ENCODE measurements around the gene APOBEC3C.
"Not testable (repeated sequence)": the region's sequence is repeated elsewhere in the genome, so short reads cannot be mapped to it uniquely, and the experiment has no call there.

Gene APOBEC3C

GRCh38 chr22:38987171-38987895 is 26.7 kb upstream of the APOBEC3C start:
- peaks cover 7 to 16% of the 10 kb centered on the region in 2 experiments for H3K4me1 ChIP-seq (ENCODE audit: control insufficient read depth in 1 of 2, insufficient read depth in 1 of 2, low read depth in 1 of 2, low read length in 1 of 2)
- no peak overlapping the region for H3K27ac ChIP-seq
- no peak for TF ChIP-seq CTCF (IDR thresholded peaks at IDR 0.05)
- H3K9me3 ChIP-seq, result no peaks in the 10 kb centered on the region
- H3K36me3 ChIP-seq, result peaks cover 23% of the 10 kb centered on the region
- no peaks in the 10 kb centered on the region for H3K27me3 ChIP-seq
- no peak overlapping the region for H3K4me3 ChIP-seq (ENCODE audit: low read depth in 1 of 2, low read length in 1 of 2)

GRCh38 chr22:38989466-38989865 is 24.6 kb upstream of the APOBEC3C start:
- TF ChIP-seq CTCF (IDR thresholded peaks at IDR 0.05), result no peak

GRCh38 chr22:38992871-38993371 is 21.1 kb upstream of the APOBEC3C start:
- not testable (repeated sequence) for H3K27me3 ChIP-seq; H3K27ac ChIP-seq; H3K9me3 ChIP-seq; H3K4me1 ChIP-seq (ENCODE audit: control insufficient read depth in 1 of 2, insufficient read depth in 1 of 2, low read depth in 1 of 2, low read length in 1 of 2); H3K4me3 ChIP-seq (ENCODE audit: low read depth in 1 of 2, low read length in 1 of 2)
- peaks cover 19% of the 10 kb centered on the region for H3K36me3 ChIP-seq

More at GRCh38 chr22:38989466-38989865, 24.6 kb upstream of the APOBEC3C start:
- no peaks in the 10 kb centered on the region for H3K27me3 ChIP-seq
- peaks cover 23% of the 10 kb centered on the region for H3K36me3 ChIP-seq
- H3K4me3 ChIP-seq (ENCODE audit: low read depth in 1 of 2, low read length in 1 of 2), result no peak overlapping the region
- H3K4me1 ChIP-seq (ENCODE audit: control insufficient read depth in 1 of 2, insufficient read depth in 1 of 2, low read depth in 1 of 2, low read length in 1 of 2), result peaks cover 0 to 8% of the 10 kb centered on the region in 2 experiments
- H3K27ac ChIP-seq, result no peak overlapping the region
- H3K9me3 ChIP-seq, result no peaks in the 10 kb centered on the region

- H3K4me1 ChIP-seq (ENCODE audit: control insufficient read depth in 1 of 2, insufficient read depth in 1 of 2, low read depth in 1 of 2, low read length in 1 of 2), result no peaks in the 10 kb centered on the region
- no peak for TF ChIP-seq CTCF (IDR thresholded peaks at IDR 0.05)
- no peak overlapping the region for H3K27ac ChIP-seq
- no peaks in the 10 kb centered on the region for H3K9me3 ChIP-seq
- H3K27me3 ChIP-seq, result peaks cover 11% of the 10 kb centered on the region
- no peak overlapping the region for H3K4me3 ChIP-seq (ENCODE audit: low read depth in 1 of 2, low read length in 1 of 2)
- H3K36me3 ChIP-seq, result peaks cover 4% of the 10 kb centered on the region
Measured at GRCh38 chr22:38996105-38996504, 18.0 kb upstream of the APOBEC3C start.

GRCh38 chr22:38997518-38997917 is 16.5 kb upstream of the APOBEC3C start:
- Histone ChIP-seq H3K27ac (no peak overlapping the region), H3K36me3 (no peaks in the 10 kb centered on the region), H3K4me1 (ENCODE audit: control insufficient read depth in 1 of 2, insufficient read depth in 1 of 2, low read depth in 1 of 2, low read length in 1 of 2) (no peaks in the 10 kb centered on the region), H3K27me3 (peaks cover 11% of the 10 kb centered on the region), H3K4me3 (ENCODE audit: low read depth in 1 of 2, low read length in 1 of 2) (no peak overlapping the region), H3K9me3 (no peaks in the 10 kb centered on the region)
- no peak for TF ChIP-seq CTCF (IDR thresholded peaks at IDR 0.05)

GRCh38 chr22:39003165-39003638 is 10.9 kb upstream of the APOBEC3C start:
- Histone ChIP-seq H3K36me3 (no peaks in the 10 kb centered on the region), H3K9me3 (no peaks in the 10 kb centered on the region), H3K27me3 (peaks cover 11% of the 10 kb centered on the region), H3K4me3 (ENCODE audit: low read depth in 1 of 2, low read length in 1 of 2) (no peak overlapping the region), H3K4me1 (ENCODE audit: control insufficient read depth in 1 of 2, insufficient read depth in 1 of 2, low read depth in 1 of 2, low read length in 1 of 2) (peaks cover 4 to 5% of the 10 kb centered on the region in 2 experiments), H3K27ac (peak overlapping the region; percentile 11)
- peak; percentile 49 for TF ChIP-seq CTCF (IDR thresholded peaks at IDR 0.05)

All from neutrophil (primary cell).